Measurements from ENCODE around the gene CELA3A.
"Not testable (repeated sequence)": the region's sequence is repeated elsewhere in the genome, so short reads cannot be mapped to it uniquely, and the experiment has no call there.

GRCh38 chr1:22003959-22004358 is 2.5 kb downstream of the CELA3A start:
- TF ChIP-seq POLR2AphosphoS5, CTCF (IDR thresholded peaks at IDR 0.05): not testable (repeated sequence)

Data from esophagus muscularis mucosa (tissue), 3 donors.